ENCODE results near the gene TTBK1.
A peak's percentile ranks its signal among the peaks of the same experiment; 100 is the strongest.

Gene TTBK1

DNA sequence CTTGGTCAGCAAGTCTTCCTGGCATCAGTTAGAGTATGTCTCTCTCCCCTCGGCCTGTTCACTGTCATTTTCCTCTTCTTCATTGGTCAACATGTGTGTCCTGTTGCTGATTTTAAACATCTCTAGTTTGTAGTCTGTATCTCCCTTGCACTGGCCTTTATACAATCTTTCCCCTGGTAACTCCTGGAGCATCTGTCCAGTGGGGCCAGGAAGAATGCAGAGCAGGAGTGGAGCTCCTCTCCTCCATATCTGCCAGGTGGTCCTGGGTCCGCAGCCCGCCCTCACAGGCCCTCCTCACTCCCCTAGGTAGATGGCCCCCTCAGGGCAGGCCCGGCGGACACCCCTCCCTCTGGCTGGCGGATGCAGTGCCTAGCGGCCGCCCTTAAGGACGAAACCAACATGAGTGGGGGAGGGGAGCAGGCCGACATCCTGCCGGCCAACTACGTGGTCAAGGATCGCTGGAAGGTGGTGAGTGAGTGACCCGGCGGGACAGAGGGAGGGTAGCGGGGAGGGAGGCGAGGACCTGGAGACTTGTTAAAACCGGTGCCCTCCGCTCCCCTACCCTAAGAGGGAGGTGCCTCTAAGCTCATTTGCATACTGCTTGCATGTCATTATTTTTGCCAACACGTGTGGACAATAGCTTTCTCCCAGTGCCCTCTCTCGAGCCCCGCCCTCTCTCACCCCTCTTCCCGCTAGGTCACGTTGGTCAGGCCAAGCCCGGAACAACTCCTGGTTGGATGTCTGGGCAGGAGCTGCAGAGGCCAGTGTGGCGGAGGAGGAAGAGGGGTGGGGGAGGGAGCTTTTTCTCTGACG lies 3.2 kb downstream of the TTBK1 start:
- H3K36me3 ChIP-seq (ENCODE audit: control insufficient read depth, insufficient read depth, low read length, severe bottlenecking) = no peaks in the 10 kb centered on the region
- peak overlapping the region; percentile 76 for H3K4me3 ChIP-seq (ENCODE audit: low read length)
- H3K9me3 ChIP-seq (ENCODE audit: control insufficient read depth, low read length) = peaks cover 5% of the 10 kb centered on the region
- peaks cover 78% of the 10 kb centered on the region for H3K27me3 ChIP-seq (replicated peaks; ENCODE audit: control insufficient read depth, insufficient read depth, low read length)
- H3K4me1 ChIP-seq (ENCODE audit: control insufficient read depth, insufficient read depth, low read length) = peaks cover 10% of the 10 kb centered on the region
- no peak overlapping the region for H3K9ac ChIP-seq (ENCODE audit: low read length)
- no peak for DNase-seq (ENCODE audit: low read depth)

DNA sequence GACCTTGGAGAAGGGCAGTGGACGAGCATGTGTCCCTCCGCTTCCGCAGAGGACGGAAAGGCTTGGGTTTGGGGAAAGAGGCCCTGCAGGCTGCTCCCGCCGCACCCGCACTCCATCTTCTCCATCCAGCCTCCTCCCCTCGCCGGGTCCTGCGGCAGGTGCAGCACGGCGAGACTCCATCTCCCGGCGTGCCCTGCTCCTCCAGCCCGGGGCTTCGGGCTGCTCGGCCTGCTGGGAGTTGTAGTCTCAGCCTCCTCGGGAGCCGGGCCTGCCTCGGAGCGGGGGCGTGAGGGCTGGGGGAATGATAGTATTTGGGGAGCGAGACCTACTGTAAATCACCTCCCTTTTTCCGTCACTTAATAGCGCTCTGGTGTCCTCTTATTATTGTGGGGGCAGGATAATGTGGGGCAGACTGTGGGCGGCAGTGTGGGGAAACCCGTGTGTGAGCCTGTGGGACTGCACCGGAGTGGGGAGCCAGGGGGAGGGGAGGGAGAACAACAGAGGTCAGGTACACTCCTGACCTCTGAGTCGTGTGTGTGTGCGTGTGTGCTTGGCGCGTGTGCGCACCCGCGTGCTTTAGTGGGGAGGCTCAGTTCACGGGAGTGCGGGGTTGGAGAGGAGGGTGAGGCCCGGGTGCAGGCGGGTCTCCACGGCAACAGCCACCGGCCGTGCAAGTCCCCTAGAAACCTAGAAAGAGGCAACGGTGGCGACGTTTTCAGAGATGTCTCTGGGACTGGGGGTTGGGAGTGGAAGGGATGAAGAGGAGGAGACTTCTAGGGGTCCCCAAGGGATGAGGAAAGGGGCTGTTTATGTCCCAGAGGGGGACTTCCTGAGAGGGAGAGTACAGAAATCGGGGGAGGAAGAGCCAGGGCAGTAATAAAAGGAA lies 4.1 kb downstream of the TTBK1 start:
- Histone ChIP-seq H3K36me3 (ENCODE audit: control insufficient read depth, insufficient read depth, low read length, severe bottlenecking) (no peaks in the 10 kb centered on the region), H3K27me3 (replicated peaks; ENCODE audit: control insufficient read depth, insufficient read depth, low read length) (peaks cover 77% of the 10 kb centered on the region), H3K4me1 (ENCODE audit: control insufficient read depth, insufficient read depth, low read length) (peaks cover 10% of the 10 kb centered on the region), H3K9ac (ENCODE audit: low read length) (no peak overlapping the region), H3K9me3 (ENCODE audit: control insufficient read depth, low read length) (no peaks in the 10 kb centered on the region), H3K4me3 (ENCODE audit: low read length) (peak overlapping the region; percentile 76)
- peak; percentile 67 for DNase-seq (ENCODE audit: low read depth)

DNA sequence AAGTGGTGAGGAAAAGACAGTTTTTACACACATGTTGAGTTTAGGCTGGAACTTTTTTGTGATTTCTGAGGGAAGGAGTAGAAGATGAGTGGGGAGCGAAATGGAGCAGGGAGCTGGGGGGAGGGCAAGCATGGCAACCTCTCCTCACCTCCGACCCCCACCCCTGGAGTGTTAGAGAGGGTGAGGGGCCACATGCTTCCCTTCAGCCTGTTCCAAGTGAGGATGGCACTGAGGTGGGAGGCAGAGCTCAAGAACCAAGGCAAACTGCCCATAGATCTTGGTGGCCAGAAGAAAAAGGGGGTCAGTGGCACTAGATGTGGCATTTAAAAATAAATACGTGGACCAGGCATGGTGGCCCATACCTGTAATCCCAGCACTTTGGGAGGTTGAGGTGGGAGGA lies 4.8 kb downstream of the TTBK1 start:
- Histone ChIP-seq H3K9me3 (ENCODE audit: control insufficient read depth, low read length) (no peaks in the 10 kb centered on the region), H3K4me3 (ENCODE audit: low read length) (no peak overlapping the region), H3K36me3 (ENCODE audit: control insufficient read depth, insufficient read depth, low read length, severe bottlenecking) (no peaks in the 10 kb centered on the region), H3K4me1 (ENCODE audit: control insufficient read depth, insufficient read depth, low read length) (peaks cover 10% of the 10 kb centered on the region), H3K27me3 (replicated peaks; ENCODE audit: control insufficient read depth, insufficient read depth, low read length) (peaks cover 72% of the 10 kb centered on the region), H3K9ac (ENCODE audit: low read length) (no peak overlapping the region)
- no peak for DNase-seq (ENCODE audit: low read depth)

DNA sequence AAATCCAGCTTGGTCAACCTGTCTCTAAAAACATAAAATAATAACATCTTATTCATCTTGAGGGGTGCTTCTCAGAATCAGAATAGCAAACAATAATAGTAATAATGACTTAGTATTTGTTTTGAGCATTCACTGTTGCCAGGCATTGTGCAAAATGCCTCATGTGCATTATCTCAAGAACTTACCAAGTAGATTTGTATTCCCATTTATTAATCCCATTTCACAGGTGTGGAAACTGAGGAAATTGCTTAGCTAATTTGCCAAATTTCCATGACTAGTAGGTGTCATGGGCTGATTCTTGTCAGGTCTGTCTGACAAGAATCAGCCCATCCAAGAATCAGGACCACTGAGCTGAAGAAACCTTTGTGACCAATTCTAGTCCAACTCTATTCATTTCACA lies 5.5 kb downstream of the TTBK1 start:
- no peak for DNase-seq (ENCODE audit: low read depth)
- Histone ChIP-seq H3K4me1 (ENCODE audit: control insufficient read depth, insufficient read depth, low read length) (peaks cover 10% of the 10 kb centered on the region), H3K9ac (ENCODE audit: low read length) (no peak overlapping the region), H3K27me3 (replicated peaks; ENCODE audit: control insufficient read depth, insufficient read depth, low read length) (peaks cover 73% of the 10 kb centered on the region), H3K36me3 (ENCODE audit: control insufficient read depth, insufficient read depth, low read length, severe bottlenecking) (no peaks in the 10 kb centered on the region), H3K9me3 (ENCODE audit: control insufficient read depth, low read length) (no peaks in the 10 kb centered on the region), H3K4me3 (ENCODE audit: low read length) (no peak overlapping the region)

DNA sequence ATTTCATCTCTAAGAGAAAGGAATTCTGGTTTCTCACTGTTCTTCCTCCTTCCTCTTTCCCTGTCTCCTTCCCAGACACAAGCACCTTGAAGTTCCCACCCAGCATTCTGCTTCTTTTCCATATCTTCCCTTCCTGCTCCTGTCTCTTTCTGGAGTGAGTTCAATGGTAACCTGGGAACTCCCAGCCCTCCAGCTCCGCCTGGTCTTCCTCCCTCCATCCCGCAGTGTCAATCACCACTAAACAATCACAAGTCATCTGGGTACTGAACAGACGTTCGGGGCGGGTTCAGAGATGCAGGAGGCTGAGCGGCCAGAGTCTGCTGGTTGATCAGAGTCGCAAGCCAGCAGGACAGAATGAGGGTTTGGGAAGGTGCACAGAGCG lies 7.7 kb downstream of the TTBK1 start:
- Histone ChIP-seq H3K36me3 (ENCODE audit: control insufficient read depth, insufficient read depth, low read length, severe bottlenecking) (no peaks in the 10 kb centered on the region), H3K9ac (ENCODE audit: low read length) (no peak overlapping the region), H3K27me3 (replicated peaks; ENCODE audit: control insufficient read depth, insufficient read depth, low read length) (peaks cover 57% of the 10 kb centered on the region), H3K4me3 (ENCODE audit: low read length) (no peak overlapping the region), H3K9me3 (ENCODE audit: control insufficient read depth, low read length) (no peaks in the 10 kb centered on the region), H3K4me1 (ENCODE audit: control insufficient read depth, insufficient read depth, low read length) (peaks cover 10% of the 10 kb centered on the region)
- DNase-seq (ENCODE audit: low read depth) = no peak

DNA sequence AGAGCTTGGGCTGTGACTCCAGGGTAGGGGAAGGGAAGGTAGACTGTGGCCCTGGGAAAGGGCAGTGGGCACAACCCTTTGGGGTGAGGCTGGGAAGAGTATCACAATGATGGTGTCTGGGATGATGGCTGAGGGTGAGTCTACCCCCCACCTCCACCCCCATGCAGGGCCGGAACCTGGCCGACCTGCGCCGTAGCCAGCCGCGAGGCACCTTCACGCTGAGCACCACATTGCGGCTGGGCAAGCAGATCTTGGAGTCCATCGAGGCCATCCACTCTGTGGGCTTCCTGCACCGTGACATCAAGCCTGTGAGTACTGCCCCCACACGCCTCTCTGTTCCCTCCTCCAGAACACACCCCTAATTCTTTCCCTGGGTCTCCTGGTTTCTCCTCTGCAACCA lies 10.1 kb downstream of the TTBK1 start:
- no peaks in the 10 kb centered on the region for H3K36me3 ChIP-seq (ENCODE audit: control insufficient read depth, insufficient read depth, low read length, severe bottlenecking)
- DNase-seq (ENCODE audit: low read depth) = no peak
- no peak overlapping the region for H3K4me3 ChIP-seq (ENCODE audit: low read length)
- H3K9ac ChIP-seq (ENCODE audit: low read length) = no peak overlapping the region
- peaks cover 53% of the 10 kb centered on the region for H3K27me3 ChIP-seq (replicated peaks; ENCODE audit: control insufficient read depth, insufficient read depth, low read length)
- no peaks in the 10 kb centered on the region for H3K9me3 ChIP-seq (ENCODE audit: control insufficient read depth, low read length)
- H3K4me1 ChIP-seq (ENCODE audit: control insufficient read depth, insufficient read depth, low read length) = no peaks in the 10 kb centered on the region

DNA sequence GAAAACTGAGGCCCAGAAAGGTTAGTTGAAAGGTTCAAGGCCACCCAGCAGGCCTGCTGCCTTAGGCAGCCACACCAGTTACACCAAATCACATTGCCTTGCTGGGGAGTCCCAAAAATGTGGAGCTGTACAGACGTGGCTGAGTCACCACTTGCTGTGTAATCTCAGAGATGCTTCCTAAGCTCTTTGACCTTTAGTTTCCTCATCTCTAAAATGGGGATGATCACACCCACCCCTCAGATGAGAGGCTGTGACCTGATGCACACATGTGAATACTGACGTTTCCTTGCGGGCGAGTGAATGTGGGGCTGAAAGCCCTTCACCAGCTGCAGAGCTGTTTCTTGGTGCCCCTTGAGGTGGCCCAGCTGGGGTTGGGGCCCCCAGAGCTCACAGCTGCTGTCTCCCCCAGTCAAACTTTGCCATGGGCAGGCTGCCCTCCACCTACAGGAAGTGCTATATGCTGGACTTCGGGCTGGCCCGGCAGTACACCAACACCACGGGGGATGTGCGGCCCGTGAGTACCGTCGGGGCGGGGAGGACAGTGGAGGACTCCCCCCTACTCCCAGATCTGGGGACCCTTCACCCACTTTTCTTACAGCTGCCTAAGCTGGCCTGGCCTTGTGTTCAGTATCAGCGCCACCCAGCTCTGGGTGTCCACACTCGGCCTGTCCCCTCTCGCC lies 11.0 kb downstream of the TTBK1 start:
- Histone ChIP-seq H3K4me3 (ENCODE audit: low read length) (no peak overlapping the region), H3K9me3 (ENCODE audit: control insufficient read depth, low read length) (no peaks in the 10 kb centered on the region), H3K36me3 (ENCODE audit: control insufficient read depth, insufficient read depth, low read length, severe bottlenecking) (no peaks in the 10 kb centered on the region), H3K9ac (ENCODE audit: low read length) (no peak overlapping the region), H3K27me3 (replicated peaks; ENCODE audit: control insufficient read depth, insufficient read depth, low read length) (peaks cover 51% of the 10 kb centered on the region), H3K4me1 (ENCODE audit: control insufficient read depth, insufficient read depth, low read length) (no peaks in the 10 kb centered on the region)
- DNase-seq (ENCODE audit: low read depth) = peak; percentile 23

DNA sequence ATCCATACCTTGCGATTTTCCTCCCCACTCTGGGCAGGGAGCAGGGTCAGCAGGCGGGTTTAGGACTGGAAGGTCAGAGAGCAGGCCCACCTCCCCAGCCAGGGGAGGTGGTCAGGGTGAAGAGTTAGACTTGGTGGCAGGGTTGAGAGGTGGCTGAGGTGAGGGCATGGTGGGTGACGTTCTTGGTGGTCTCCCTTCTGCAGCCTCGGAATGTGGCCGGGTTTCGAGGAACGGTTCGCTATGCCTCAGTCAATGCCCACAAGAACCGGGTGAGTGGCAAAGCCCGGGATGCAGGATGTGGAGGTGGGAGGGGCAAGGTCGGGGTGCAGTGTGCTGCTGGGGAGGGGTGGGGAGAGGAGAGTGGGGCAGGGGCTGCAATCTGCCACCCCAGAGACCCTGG lies 11.6 kb downstream of the TTBK1 start:
- H3K36me3 ChIP-seq (ENCODE audit: control insufficient read depth, insufficient read depth, low read length, severe bottlenecking) = no peaks in the 10 kb centered on the region
- H3K27me3 ChIP-seq (replicated peaks; ENCODE audit: control insufficient read depth, insufficient read depth, low read length) = peaks cover 54% of the 10 kb centered on the region
- no peak for DNase-seq (ENCODE audit: low read depth)

DNA sequence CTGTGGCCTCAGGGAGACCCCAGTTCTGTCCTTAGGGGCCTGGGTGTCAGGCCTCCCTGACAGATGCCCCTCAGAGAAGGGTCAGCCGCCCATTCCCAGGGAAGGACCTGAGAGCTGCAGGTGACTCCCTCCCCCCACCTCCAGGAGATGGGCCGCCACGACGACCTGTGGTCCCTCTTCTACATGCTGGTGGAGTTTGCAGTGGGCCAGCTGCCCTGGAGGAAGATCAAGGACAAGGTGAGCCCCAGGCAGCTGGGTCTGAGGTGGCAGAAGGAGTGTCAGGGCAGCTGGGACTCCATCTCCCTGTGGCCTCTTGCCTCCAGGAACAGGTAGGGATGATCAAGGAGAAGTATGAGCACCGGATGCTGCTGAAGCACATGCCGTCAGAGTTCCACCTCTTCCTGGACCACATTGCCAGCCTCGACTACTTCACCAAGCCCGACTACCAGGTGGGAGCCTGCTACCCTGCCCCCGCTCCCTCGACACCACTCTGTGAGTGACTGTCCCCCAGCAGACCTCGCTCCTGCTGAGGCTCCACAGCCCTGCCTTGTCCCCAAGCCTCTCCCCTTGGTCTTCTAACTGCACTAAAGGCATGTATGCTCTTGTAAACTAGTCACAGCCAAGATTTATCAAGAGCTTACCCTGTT lies 12.2 kb downstream of the TTBK1 start:
- Histone ChIP-seq H3K9me3 (ENCODE audit: control insufficient read depth, low read length) (no peaks in the 10 kb centered on the region), H3K36me3 (ENCODE audit: control insufficient read depth, insufficient read depth, low read length, severe bottlenecking) (no peaks in the 10 kb centered on the region), H3K27me3 (replicated peaks; ENCODE audit: control insufficient read depth, insufficient read depth, low read length) (peaks cover 59% of the 10 kb centered on the region), H3K4me1 (ENCODE audit: control insufficient read depth, insufficient read depth, low read length) (no peaks in the 10 kb centered on the region), H3K4me3 (ENCODE audit: low read length) (no peak overlapping the region), H3K9ac (ENCODE audit: low read length) (no peak overlapping the region)
- no peak for DNase-seq (ENCODE audit: low read depth)

More for the DNA sequence above, 11.6 kb downstream of the TTBK1 start:
- H3K4me3 ChIP-seq (ENCODE audit: low read length) = no peak overlapping the region
- no peak overlapping the region for H3K9ac ChIP-seq (ENCODE audit: low read length)
- H3K9me3 ChIP-seq (ENCODE audit: control insufficient read depth, low read length) = no peaks in the 10 kb centered on the region
- no peaks in the 10 kb centered on the region for H3K4me1 ChIP-seq (ENCODE audit: control insufficient read depth, insufficient read depth, low read length)

DNA sequence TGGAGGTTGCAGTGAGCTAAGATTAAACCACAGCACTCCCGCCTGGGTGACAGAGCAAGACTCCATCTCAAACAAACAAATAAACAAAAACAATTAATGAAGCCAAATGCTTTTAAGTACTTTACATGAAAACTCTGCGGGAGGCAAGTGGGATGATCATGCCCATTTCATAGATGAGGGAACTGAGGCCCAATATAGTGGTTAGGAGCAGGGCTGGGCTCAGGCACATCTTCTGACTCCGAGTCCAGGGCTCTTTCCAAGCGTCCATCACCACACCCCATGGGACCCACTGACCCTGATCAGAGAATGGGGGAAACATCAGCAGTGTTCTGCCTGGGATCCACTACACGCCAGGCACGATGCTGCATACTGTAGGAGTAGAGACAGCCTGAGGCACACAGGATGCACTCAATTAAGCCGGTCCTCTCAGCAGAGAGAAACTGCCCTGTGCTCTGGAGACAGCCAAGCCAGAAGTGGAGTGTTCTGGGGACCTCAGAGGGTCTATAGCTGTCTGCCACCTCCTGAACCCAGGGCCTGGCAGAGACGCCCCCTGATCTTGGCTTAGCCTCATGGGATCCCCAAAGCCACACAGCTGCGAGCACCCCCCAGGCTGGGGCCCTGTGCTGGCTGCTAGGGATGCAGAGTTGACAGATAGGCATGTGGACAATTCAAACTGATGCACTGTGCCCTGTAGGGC lies 13.5 kb downstream of the TTBK1 start:
- H3K36me3 ChIP-seq (ENCODE audit: control insufficient read depth, insufficient read depth, low read length, severe bottlenecking) = no peaks in the 10 kb centered on the region
- no peaks in the 10 kb centered on the region for H3K9me3 ChIP-seq (ENCODE audit: control insufficient read depth, low read length)
- H3K27me3 ChIP-seq (replicated peaks; ENCODE audit: control insufficient read depth, insufficient read depth, low read length) = peaks cover 49% of the 10 kb centered on the region
- no peaks in the 10 kb centered on the region for H3K4me1 ChIP-seq (ENCODE audit: control insufficient read depth, insufficient read depth, low read length)
- H3K9ac ChIP-seq (ENCODE audit: low read length) = no peak overlapping the region
- no peak overlapping the region for H3K4me3 ChIP-seq (ENCODE audit: low read length)
- DNase-seq (ENCODE audit: low read depth) = no peak

All from adipocyte (in vitro differentiated cells).